Measurements from ENCODE around the gene CTNNA3. TPM values are rescaled to one million over a fixed set of nuclear protein-coding genes. Genes with fewer than 3 reads are reported as not detected.

CTNNA3 gene
- total RNA-seq, 2 donors from 2014 or later, result 3.2 to 7.2 TPM

DNA sequence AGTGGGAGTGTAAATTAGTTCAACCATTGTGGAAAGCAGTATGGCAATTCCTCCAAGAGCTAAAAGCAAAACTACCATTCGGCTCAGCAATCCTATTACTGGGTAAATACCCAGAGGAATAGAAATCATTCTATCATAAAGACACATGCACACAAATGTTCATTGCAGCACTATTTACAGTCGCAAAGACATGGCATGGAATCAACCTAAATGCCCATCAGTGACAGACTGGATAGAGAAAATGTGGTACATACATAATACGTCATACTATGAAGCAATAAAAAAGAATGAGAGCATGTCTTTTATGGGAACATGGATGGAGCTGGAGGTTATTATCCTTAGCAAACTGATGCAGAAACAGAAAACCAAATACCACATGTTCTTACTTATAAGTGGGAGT lies 1646.7 kb downstream of the CTNNA3 start:
- DNase-seq, result no peak
- no peak overlapping the region for H3K9ac ChIP-seq (ENCODE audit: extremely low read depth, low read length, poor library complexity, severe bottlenecking)
- 94 to 96% methylated on average over 2 to 3 of the region's 3 CpGs for WGBS, 2 experiments (ENCODE audit: insufficient coverage in 1 of 2, insufficient read length in 1 of 2)
- no peak overlapping the region for H3K4me3 Mint-ChIP-seq
- no peaks in the 10 kb centered on the region for H3K36me3 Mint-ChIP-seq (ENCODE audit: low read depth)
- no peaks in the 10 kb centered on the region for H3K27me3 Mint-ChIP-seq (ENCODE audit: insufficient read depth)
- H3K4me3 ChIP-seq (ENCODE audit: low read length), result no peak overlapping the region
- TF ChIP-seq, protein P1, sequence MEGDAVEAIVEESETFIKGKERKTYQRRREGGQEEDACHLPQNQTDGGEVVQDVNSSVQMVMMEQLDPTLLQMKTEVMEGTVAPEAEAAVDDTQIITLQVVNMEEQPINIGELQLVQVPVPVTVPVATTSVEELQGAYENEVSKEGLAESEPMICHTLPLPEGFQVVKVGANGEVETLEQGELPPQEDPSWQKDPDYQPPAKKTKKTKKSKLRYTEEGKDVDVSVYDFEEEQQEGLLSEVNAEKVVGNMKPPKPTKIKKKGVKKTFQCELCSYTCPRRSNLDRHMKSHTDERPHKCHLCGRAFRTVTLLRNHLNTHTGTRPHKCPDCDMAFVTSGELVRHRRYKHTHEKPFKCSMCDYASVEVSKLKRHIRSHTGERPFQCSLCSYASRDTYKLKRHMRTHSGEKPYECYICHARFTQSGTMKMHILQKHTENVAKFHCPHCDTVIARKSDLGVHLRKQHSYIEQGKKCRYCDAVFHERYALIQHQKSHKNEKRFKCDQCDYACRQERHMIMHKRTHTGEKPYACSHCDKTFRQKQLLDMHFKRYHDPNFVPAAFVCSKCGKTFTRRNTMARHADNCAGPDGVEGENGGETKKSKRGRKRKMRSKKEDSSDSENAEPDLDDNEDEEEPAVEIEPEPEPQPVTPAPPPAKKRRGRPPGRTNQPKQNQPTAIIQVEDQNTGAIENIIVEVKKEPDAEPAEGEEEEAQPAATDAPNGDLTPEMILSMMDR (conservative IDR thresholded peaks at IDR 0.05), result no peak
- no peaks in the 10 kb centered on the region for H3K27me3 ChIP-seq (ENCODE audit: control insufficient read depth, insufficient read depth, low read length, poor library complexity, severe bottlenecking)
- no peaks in the 10 kb centered on the region for H3K4me1 Mint-ChIP-seq
- no peaks in the 10 kb centered on the region for H3K4me1 ChIP-seq (ENCODE audit: control insufficient read depth, insufficient read depth, low read length)
- no peak overlapping the region for H3K27ac Mint-ChIP-seq
- peaks cover 16% of the 10 kb centered on the region for H3K9me3 Mint-ChIP-seq
- no peaks in the 10 kb centered on the region for H3K36me3 ChIP-seq (ENCODE audit: control insufficient read depth, insufficient read depth, low read length)
- H3K9me3 ChIP-seq (ENCODE audit: control insufficient read depth, low read length), result peaks cover 5% of the 10 kb centered on the region
- no peak overlapping the region for H3K27ac ChIP-seq (ENCODE audit: low read depth, low read length)

DNA sequence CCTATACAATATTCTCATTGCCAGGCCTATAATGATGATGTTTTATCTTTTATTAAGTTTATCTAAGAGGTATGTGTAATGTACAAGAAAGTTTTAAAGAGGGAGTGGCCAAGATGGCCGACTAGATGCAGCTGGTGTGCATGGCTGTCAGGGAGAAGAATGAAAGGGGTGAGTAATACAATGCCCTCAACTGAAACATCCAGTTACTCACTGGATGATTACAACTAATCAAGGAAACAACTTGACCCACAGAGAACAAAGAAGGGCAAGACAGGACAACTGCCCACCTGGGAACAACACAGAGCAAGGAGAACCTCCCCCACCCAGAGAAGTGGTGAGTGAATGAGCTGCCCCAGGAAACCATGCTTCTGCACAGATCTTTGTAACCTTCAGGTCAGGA lies 1650.1 kb downstream of the CTNNA3 start:
- Histone ChIP-seq H3K9ac (ENCODE audit: extremely low read depth, low read length, poor library complexity, severe bottlenecking) (no peak overlapping the region), H3K27ac (ENCODE audit: low read depth, low read length) (no peak overlapping the region), H3K27me3 (ENCODE audit: control insufficient read depth, insufficient read depth, low read length, poor library complexity, severe bottlenecking) (no peaks in the 10 kb centered on the region), H3K4me3 (ENCODE audit: low read length) (no peak overlapping the region), H3K9me3 (ENCODE audit: control insufficient read depth, low read length) (peaks cover 5% of the 10 kb centered on the region), H3K36me3 (ENCODE audit: control insufficient read depth, insufficient read depth, low read length) (no peaks in the 10 kb centered on the region), H3K4me1 (ENCODE audit: control insufficient read depth, insufficient read depth, low read length) (no peaks in the 10 kb centered on the region)
- no peak overlapping the region for H3K4me3 Mint-ChIP-seq
- no peaks in the 10 kb centered on the region for H3K36me3 Mint-ChIP-seq (ENCODE audit: low read depth)
- DNase-seq, result no peak
- no peaks in the 10 kb centered on the region for H3K4me1 Mint-ChIP-seq
- peaks cover 16% of the 10 kb centered on the region for H3K9me3 Mint-ChIP-seq
- 82 to 100% methylated on average over 1 of the region's 1 CpG for WGBS, 2 experiments (ENCODE audit: insufficient coverage in 1 of 2, insufficient read length in 1 of 2)
- no peaks in the 10 kb centered on the region for H3K27me3 Mint-ChIP-seq (ENCODE audit: insufficient read depth)
- TF ChIP-seq, protein P1 (conservative IDR thresholded peaks at IDR 0.05), result no peak
- no peak overlapping the region for H3K27ac Mint-ChIP-seq

DNA sequence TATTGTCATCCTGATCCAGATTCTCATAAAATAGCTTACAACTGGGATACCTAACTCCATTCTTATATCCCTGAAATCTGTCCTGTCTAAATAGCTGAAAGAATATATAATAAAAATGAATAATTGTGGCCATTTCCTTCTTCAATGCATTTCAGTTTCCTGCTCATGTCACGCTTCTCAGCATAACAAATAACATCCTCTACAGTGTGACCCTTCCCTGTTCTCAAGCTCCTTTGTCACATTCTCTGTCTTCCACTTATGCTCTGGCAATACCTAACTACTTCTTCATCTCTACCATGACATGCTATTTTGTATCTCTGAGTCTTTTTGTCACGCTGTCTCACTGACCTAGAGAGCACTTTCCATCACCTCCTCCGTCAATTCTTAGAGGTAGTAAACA lies 1654.2 kb downstream of the CTNNA3 start:
- Mint-ChIP-seq H3K27me3 (ENCODE audit: insufficient read depth) (no peaks in the 10 kb centered on the region), H3K4me3 (no peak overlapping the region), H3K9me3 (peaks cover 12% of the 10 kb centered on the region), H3K36me3 (ENCODE audit: low read depth) (no peaks in the 10 kb centered on the region), H3K27ac (no peak overlapping the region), H3K4me1 (no peaks in the 10 kb centered on the region)
- H3K9me3 ChIP-seq (ENCODE audit: control insufficient read depth, low read length), result peaks cover 5% of the 10 kb centered on the region
- H3K36me3 ChIP-seq (ENCODE audit: control insufficient read depth, insufficient read depth, low read length), result no peaks in the 10 kb centered on the region
- H3K27ac ChIP-seq (ENCODE audit: low read depth, low read length), result no peak overlapping the region
- no peak for DNase-seq
- H3K4me1 ChIP-seq (ENCODE audit: control insufficient read depth, insufficient read depth, low read length), result no peaks in the 10 kb centered on the region
- 93% methylated on average over 3 of the region's 3 CpGs for WGBS, 2 experiments (ENCODE audit: insufficient coverage in 1 of 2, insufficient read length in 1 of 2)
- no peak overlapping the region for H3K4me3 ChIP-seq (ENCODE audit: low read length)
- TF ChIP-seq, protein P1 (conservative IDR thresholded peaks at IDR 0.05), result no peak
- H3K27me3 ChIP-seq (ENCODE audit: control insufficient read depth, insufficient read depth, low read length, poor library complexity, severe bottlenecking), result no peaks in the 10 kb centered on the region
- no peak overlapping the region for H3K9ac ChIP-seq (ENCODE audit: extremely low read depth, low read length, poor library complexity, severe bottlenecking)
